Measurements from ENCODE around the gene FBRSL1.

GRCh38 chr12:132456944-132457495 is 32.9 kb upstream of the FBRSL1 start:
- TF ChIP-seq, protein P1, sequence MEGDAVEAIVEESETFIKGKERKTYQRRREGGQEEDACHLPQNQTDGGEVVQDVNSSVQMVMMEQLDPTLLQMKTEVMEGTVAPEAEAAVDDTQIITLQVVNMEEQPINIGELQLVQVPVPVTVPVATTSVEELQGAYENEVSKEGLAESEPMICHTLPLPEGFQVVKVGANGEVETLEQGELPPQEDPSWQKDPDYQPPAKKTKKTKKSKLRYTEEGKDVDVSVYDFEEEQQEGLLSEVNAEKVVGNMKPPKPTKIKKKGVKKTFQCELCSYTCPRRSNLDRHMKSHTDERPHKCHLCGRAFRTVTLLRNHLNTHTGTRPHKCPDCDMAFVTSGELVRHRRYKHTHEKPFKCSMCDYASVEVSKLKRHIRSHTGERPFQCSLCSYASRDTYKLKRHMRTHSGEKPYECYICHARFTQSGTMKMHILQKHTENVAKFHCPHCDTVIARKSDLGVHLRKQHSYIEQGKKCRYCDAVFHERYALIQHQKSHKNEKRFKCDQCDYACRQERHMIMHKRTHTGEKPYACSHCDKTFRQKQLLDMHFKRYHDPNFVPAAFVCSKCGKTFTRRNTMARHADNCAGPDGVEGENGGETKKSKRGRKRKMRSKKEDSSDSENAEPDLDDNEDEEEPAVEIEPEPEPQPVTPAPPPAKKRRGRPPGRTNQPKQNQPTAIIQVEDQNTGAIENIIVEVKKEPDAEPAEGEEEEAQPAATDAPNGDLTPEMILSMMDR (IDR thresholded peaks at IDR 0.05) = no peak
- TF ChIP-seq POLR2A (IDR thresholded peaks at IDR 0.05) = no peak
- TF ChIP-seq POLR2AphosphoS5 (IDR thresholded peaks at IDR 0.05) = no peak
- TF ChIP-seq EP300 (IDR thresholded peaks at IDR 0.05) = no peak

All from sigmoid colon (tissue), 4 donors.